Measurements from ENCODE around the gene GPR50.

Gene GPR50

DNA sequence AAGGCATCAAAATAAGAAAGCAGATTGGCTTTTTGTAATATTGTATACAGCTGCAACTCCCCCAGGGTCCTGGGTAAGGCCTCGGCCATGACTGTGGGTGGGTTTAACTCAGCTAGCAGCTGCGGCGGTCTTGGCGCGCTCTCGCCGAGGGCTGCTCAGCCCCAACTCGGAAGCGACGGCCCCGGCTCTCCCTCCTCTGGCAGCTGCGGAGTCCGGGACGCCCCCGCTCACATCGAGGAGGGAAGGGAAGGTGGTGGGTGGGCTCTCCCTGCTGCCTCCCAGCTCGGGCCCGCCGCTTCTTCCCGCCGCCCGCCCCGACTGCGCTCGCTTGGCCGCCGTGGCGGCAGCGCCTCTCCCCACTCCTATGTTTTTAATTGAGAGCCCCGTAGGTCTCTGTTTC, 51.2 kb downstream of the GPR50 start:
- no peak for DNase-seq (ENCODE audit: low read depth, low spot score)

GRCh38 chrX:151228935-151229334, 52.6 kb downstream of the GPR50 start:
- DNase-seq (ENCODE audit: low read depth, low spot score), result no peak
